Breast epithelium (tissue), 4 donors: Measurements from ENCODE around the gene FAM135A. TPM values are rescaled to one million over a fixed set of nuclear protein-coding genes. Genes with fewer than 3 reads are reported as not detected.
"Not testable (repeated sequence)": the region's sequence is repeated elsewhere in the genome, so short reads cannot be mapped to it uniquely, and the experiment has no call there.

ENCODE experiments used
- DNase-seq, 2 donors: peaks; one replicate each; pipeline ENCODE4 v3.0.0-alpha.2; 2019; ENCODE audit warnings: low spot score in 2 of 2
- H3K27ac ChIP-seq, 2 donors: fragments of 200-600 bp; sonication (generic) in 1 of 2; one replicate each; pipeline ENCODE4 v1.5.1; 2016 to 2019; ENCODE audit warnings: mild to moderate bottlenecking in 1 of 2
- H3K27me3 ChIP-seq, 2 donors: fragments of 200-600 bp; sonication (generic) in 1 of 2; one replicate each; pipeline versions ENCODE4 v1.5.1 to v1.6.0; 2017 to 2019; ENCODE audit warnings: control low read depth in 1 of 2, mild to moderate bottlenecking in 1 of 2
- H3K36me3 ChIP-seq: fragments of 200-600 bp; one replicate; pipeline ENCODE4 v1.5.1; 2019
- H3K4me1 ChIP-seq, 2 donors: fragments of 200-600 bp; sonication (generic); one replicate each; pipeline ENCODE4 v1.5.1; 2016 to 2019; ENCODE audit warnings: control low read depth in 1 of 2
- H3K4me3 ChIP-seq, 3 donors: fragments of 200-600 bp; sonication (generic); 1 replicate in 2 of 3; 2 replicates in 1 of 3; pipeline ENCODE4 v1.5.1; 2016 to 2019; ENCODE audit warnings: mild to moderate bottlenecking in 3 of 3, moderate library complexity in 2 of 3
- H3K9me3 ChIP-seq, 2 donors: fragments of 200-600 bp; sonication (generic) in 1 of 2; one replicate each; pipeline ENCODE4 v1.5.1; 2016 to 2019; ENCODE audit warnings: control low read depth in 1 of 2
- POLR2A ChIP-seq: fragments of 450-650 bp; IDR thresholded peaks from one replicate; pipeline ENCODE4 v1.6.1; 2016; ENCODE audit warnings: antibody characterized with exemption, mild to moderate bottlenecking, moderate library complexity
- POLR2AphosphoS5 ChIP-seq, 3 donors: sonication (generic); formaldehyde crosslinking; IDR thresholded peaks; one replicate each; pipeline ENCODE4 v1.6.1; 2017; ENCODE audit warnings: antibody characterized with exemption in 3 of 3
- intact Hi-C: fragments of 100-400 bp; cut with DNase I; formaldehyde crosslinking; loops from one replicate; pipeline ENCODE4 v1.15.1; 2023; ENCODE audit warnings: low total_unique reads
- total RNA-seq, 3 donors: library from RNA; depleted of rRNA; stranded (reverse); fragments of >200 nt; gene quantifications; one replicate each; pipeline ENCODE4 v1.1.0, GENCODE V29; 2016
- TF ChIP-seq, protein P1 (sequence below), 3 donors: fragments of 450-650 bp; IDR thresholded peaks; one replicate each; pipeline ENCODE4 v1.5.1; 2016 to 2017; ENCODE audit warnings: antibody characterized with exemption in 3 of 3, mild to moderate bottlenecking in 3 of 3, moderate library complexity in 3 of 3

FAM135A gene
- total RNA-seq, 3 donors from 2014 or later: 25.9 to 34.2 (median 30.2) TPM

DNA sequence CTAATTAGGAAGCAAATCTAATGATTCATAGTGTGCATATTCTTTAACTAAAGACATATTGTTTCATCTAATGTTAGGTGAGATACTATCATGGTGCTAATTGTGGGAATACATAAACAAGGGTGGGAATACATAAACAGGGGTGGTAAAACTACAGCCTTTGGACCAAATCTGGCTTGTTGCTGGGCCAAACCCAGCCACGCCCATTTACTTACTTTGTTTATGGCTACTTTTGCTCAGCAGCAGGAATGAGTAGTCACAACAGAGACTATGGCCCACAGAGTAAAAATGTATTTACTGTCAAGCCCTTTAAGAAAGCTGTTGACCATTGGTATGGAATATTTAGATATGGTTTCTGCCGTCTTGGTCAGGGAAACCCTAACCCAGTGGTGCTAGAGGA is 31.7 kb downstream of the FAM135A start:
- no peaks in the 10 kb centered on the region for H3K27me3 ChIP-seq
- no peaks in the 10 kb centered on the region for H3K4me1 ChIP-seq
- H3K4me3 ChIP-seq: no peak overlapping the region
- TF ChIP-seq, protein P1, sequence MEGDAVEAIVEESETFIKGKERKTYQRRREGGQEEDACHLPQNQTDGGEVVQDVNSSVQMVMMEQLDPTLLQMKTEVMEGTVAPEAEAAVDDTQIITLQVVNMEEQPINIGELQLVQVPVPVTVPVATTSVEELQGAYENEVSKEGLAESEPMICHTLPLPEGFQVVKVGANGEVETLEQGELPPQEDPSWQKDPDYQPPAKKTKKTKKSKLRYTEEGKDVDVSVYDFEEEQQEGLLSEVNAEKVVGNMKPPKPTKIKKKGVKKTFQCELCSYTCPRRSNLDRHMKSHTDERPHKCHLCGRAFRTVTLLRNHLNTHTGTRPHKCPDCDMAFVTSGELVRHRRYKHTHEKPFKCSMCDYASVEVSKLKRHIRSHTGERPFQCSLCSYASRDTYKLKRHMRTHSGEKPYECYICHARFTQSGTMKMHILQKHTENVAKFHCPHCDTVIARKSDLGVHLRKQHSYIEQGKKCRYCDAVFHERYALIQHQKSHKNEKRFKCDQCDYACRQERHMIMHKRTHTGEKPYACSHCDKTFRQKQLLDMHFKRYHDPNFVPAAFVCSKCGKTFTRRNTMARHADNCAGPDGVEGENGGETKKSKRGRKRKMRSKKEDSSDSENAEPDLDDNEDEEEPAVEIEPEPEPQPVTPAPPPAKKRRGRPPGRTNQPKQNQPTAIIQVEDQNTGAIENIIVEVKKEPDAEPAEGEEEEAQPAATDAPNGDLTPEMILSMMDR (IDR thresholded peaks at IDR 0.05): no peak
- TF ChIP-seq POLR2AphosphoS5 (IDR thresholded peaks at IDR 0.05) (no peak), POLR2A (no peak)
- intact Hi-C loops: no loop called here
- H3K27ac ChIP-seq: no peak overlapping the region
- no peaks in the 10 kb centered on the region for H3K36me3 ChIP-seq
- peaks cover 0 to 14% of the 10 kb centered on the region in 2 donors for H3K9me3 ChIP-seq
- DNase-seq: no peak

DNA sequence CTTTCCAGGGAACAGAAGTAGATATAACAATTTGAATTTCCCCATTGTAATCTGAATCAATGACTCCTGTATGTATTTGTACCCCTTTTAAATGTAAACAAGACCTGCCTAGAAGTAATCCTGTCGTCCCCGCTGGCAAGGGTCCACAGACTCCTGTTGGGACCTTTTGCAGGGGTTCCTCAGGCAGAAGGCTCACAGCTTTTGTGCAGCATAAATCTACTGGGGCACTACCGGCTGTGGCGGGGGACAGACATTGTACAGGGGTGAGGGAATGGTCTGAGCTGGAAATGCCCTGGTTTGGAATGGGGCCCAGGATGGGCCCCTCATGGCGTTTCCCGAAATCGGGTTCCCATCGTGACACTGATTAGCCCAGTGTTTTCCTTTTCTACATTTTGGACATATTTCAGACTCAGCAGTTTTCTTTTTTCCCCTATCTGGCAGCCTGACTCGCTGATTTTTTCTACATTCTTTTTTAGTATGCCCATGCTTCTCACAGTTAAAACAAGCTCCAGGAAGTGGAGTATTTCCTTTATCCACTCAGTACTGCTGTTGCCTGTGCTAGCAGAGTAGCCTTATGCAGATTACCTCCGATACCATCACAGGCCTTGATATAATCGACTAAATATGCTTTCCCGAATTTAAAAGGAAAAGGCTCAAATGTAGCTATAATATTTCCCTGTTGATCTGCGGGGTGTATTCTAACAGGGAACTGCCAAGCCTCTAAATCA is 34.2 kb downstream of the FAM135A start:
- DNase-seq, intact Hi-C loops, H3K27ac ChIP-seq, H3K36me3 ChIP-seq, H3K4me1 ChIP-seq, H3K27me3 ChIP-seq, H3K4me3 ChIP-seq: not testable (repeated sequence)
- peaks cover 0 to 14% of the 10 kb centered on the region in 2 donors for H3K9me3 ChIP-seq

DNA sequence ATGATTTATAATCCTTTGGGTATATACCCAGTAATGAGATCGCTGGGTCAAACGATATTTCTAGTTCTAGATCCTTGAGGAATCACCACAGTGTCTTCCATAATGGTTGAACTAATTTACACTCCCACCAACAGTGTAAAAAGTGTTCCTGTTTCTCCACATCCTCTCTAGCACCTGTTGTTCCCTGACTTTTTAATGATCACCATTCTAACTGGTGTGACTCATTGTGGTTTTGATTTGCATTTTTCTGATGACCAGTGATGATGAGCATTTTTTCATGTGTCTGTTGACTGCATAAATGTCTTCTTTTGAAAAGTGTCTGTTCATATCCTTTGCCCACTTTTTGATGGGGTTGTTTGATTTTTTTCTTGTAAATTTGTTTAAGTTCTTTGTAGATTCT is 40.6 kb downstream of the FAM135A start:
- not testable (repeated sequence) for H3K4me1 ChIP-seq, H3K27ac ChIP-seq, H3K9me3 ChIP-seq, DNase-seq, H3K36me3 ChIP-seq, H3K27me3 ChIP-seq, H3K4me3 ChIP-seq
- intact Hi-C loops: loop anchor here (5.0 kb wide), 1 partner anchor 153 kb away; no protein-coding TSS in a partner anchor

DNA sequence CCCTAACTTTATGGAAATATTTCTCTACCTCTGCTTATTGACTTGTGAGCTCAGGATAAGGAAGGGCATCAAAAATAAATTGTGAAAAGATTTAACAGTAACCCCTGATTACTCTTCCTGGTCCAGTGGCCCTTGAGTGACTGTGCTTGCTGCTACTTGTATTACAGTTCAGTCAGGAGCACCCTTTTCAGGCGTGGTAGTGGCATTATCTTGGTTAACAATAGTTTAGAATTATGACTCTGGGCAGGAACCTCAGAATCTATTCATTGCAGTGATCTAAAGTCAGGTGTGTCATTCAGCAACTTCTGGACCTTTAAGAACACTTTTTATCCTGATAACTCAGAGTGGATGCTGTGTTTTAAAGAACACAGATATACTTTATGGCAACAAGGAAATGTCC is 43.4 kb downstream of the FAM135A start:
- TF ChIP-seq, protein P1 (IDR thresholded peaks at IDR 0.05): no peak
- no peak for TF ChIP-seq POLR2A
- no peak overlapping the region for H3K27ac ChIP-seq
- H3K36me3 ChIP-seq: no peaks in the 10 kb centered on the region
- no peaks in the 10 kb centered on the region for H3K27me3 ChIP-seq
- H3K4me3 ChIP-seq: no peak overlapping the region
- no peak for DNase-seq
- H3K4me1 ChIP-seq: no peaks in the 10 kb centered on the region
- no peaks in the 10 kb centered on the region for H3K9me3 ChIP-seq
- intact Hi-C loops: no loop called here

DNA sequence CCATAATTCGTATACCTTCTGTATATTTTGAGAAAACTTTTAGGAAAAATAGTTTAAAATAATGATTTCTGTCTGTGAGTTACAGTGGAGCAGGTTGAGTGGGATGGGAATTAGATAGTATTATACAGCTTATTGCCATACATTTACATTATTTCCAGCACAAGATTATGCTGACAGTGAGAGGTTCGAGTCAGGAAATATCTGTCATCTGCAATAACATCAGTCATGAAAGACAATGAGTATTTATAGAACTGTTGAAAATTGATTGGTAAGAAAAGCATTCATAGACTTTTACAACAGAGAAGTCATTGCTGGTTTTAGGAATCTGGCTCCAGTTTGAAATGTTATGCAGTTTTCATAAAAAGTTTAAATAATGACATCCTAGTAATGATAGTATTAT is 45.9 kb downstream of the FAM135A start:
- no peaks in the 10 kb centered on the region for H3K4me1 ChIP-seq
- no peak overlapping the region for H3K27ac ChIP-seq
- DNase-seq: no peak
- intact Hi-C loops: no loop called here
- H3K27me3 ChIP-seq: no peaks in the 10 kb centered on the region
- no peak overlapping the region for H3K4me3 ChIP-seq
- H3K36me3 ChIP-seq: no peaks in the 10 kb centered on the region
- no peaks in the 10 kb centered on the region for H3K9me3 ChIP-seq
- TF ChIP-seq POLR2AphosphoS5 (IDR thresholded peaks at IDR 0.05): no peak
- TF ChIP-seq, protein P1 (IDR thresholded peaks at IDR 0.05): no peak
- TF ChIP-seq POLR2A: no peak

DNA sequence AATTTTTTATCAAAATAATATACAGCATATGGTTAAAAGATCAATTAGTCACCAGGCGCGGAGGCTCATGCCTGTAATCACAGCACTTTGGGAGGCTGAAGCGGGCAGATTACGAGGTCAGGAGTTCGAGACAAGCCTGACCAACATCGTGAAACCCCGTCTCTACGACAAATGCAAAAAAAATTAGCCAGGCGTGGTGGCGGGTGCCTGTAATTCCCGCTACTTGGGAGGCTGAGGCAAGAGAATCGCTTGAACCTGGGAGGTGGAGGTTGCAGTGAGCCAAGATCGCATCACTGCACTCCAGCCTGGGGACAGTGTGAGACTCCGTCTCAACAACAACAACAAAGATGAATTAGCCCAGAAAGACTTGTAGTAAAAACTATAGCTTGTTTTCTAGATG is 46.4 kb downstream of the FAM135A start:
- DNase-seq, H3K4me1 ChIP-seq, H3K9me3 ChIP-seq, H3K27me3 ChIP-seq, intact Hi-C loops, H3K4me3 ChIP-seq, H3K36me3 ChIP-seq, H3K27ac ChIP-seq: not testable (repeated sequence)

DNA sequence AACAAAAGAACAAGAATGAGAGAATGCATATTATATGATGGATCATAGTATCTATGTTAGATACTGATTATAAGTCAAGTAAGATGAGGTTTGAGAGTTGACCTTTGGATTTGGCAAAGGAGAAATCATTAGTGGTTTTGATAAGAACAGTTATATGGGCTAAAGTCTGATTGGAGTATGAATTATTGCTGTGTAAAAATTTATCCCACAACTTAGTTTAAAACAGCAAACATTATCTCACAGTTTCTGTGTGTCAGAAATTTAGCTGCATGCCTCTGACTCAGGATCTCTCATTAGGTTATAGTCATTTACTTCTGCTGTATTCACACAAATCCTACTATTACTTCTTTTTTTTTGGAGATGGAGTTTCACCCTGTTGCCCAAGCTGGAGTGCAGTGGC is 56.7 kb downstream of the FAM135A start:
- no peaks in the 10 kb centered on the region for H3K9me3 ChIP-seq
- no peak overlapping the region for H3K4me3 ChIP-seq
- H3K36me3 ChIP-seq: no peaks in the 10 kb centered on the region
- DNase-seq: no peak
- TF ChIP-seq POLR2AphosphoS5 (IDR thresholded peaks at IDR 0.05): no peak
- TF ChIP-seq POLR2A: no peak
- TF ChIP-seq, protein P1 (IDR thresholded peaks at IDR 0.05): no peak
- no peak overlapping the region for H3K27ac ChIP-seq
- H3K4me1 ChIP-seq: no peaks in the 10 kb centered on the region
- intact Hi-C loops: no loop called here
- no peaks in the 10 kb centered on the region for H3K27me3 ChIP-seq

DNA sequence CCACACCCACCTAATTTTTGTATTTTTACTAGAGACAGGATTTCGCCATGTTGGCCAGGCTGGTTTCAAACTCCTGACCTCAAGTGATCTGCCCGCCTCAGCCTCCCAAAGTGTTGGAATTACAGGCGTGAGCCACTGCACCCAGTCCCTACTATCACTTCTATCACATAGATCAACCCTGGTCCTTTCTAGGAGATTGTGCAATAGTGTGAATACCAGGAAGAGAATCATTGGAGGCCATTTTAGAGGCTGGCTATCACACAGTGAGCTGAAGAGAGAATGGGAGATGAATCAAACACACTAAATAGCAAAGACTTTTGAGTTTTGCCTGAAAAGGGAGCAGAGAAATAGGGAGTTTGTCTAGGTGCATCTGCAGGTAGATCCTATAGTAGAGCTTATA is 57.2 kb downstream of the FAM135A start:
- DNase-seq, H3K27me3 ChIP-seq, intact Hi-C loops, H3K9me3 ChIP-seq, H3K4me3 ChIP-seq, H3K27ac ChIP-seq, H3K4me1 ChIP-seq, H3K36me3 ChIP-seq: not testable (repeated sequence)
